ENCODE data around the gene NEK7. TPM values are rescaled to one million over a fixed set of nuclear protein-coding genes. Genes with fewer than 3 reads are reported as not detected.
A peak's percentile ranks its signal among the peaks of the same experiment; 100 is the strongest.

The NEK7 gene
- total and polyA plus RNA-seq, 2 of the 8 experiments (the other 6 are each of a cell fraction or from before 2014, with no cell fraction given): 5.1 to 10.0 TPM

DNA sequence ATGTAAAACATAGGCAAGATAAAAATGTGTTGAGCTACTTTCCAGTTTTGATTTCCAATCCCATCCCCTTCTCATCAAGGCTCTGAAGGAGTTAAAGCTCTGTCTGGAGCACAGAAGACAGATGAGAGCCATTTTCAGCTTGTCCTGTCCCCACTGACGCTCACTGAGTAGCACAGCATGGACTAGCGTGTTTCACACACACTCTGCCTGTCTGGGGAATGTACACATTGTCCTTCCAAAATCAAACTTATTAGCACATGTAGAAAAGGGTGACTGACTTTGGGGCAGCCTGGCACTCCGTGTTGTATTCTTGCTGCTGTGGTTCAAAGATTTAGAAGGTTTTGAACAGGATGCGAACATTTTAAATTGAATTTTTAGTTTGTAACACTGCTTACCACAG, 139.2 kb downstream of the NEK7 start:
- ChIA-PET POLR2A (ENCODE audit: partially characterized antibody) (no interaction called here), CTCF (ENCODE audit: partially characterized antibody) (interaction anchor here (0.6 to 0.9 kb wide), 3 partner anchors 8 to 71 kb away, joined by 3 to 5 read pairs (median 4); no protein-coding TSS in a partner anchor)
- Histone ChIP-seq H4K20me1 (replicated peaks in 1 of 2; ENCODE audit: control insufficient read depth in 1 of 2, insufficient read depth in 2 of 2, low read length in 2 of 2) (no peaks in the 10 kb centered on the region), H3K23ac (ENCODE audit: insufficient read length) (no peak overlapping the region), H4K91ac (replicated peaks; ENCODE audit: insufficient read length, low read length) (no peak overlapping the region), H4K5ac (ENCODE audit: insufficient read length, low read depth, low read length) (no peak overlapping the region), H3K36me3 (ENCODE audit: control insufficient read depth in 2 of 4, insufficient read depth in 4 of 4, low read length in 3 of 4) (no peaks in the 10 kb centered on the region), H2BK15ac (ENCODE audit: low read length) (no peak overlapping the region), H3K27me3 (replicated peaks in 1 of 4; ENCODE audit: control insufficient read depth in 3 of 4, extremely low read depth in 1 of 4, insufficient read depth in 3 of 4, low read length in 3 of 4) (no peaks in the 10 kb centered on the region), H3K4me1 (replicated peaks in 1 of 4; ENCODE audit: control insufficient read depth in 3 of 4, insufficient read depth in 4 of 4, low read length in 3 of 4) (peaks cover 0 to 3% (median under 1%) of the 10 kb centered on the region in 4 experiments; a peak in 6 of 7 replicates), H3K79me2 (ENCODE audit: control insufficient read depth in 1 of 2, insufficient read depth in 2 of 2, low read length in 2 of 2) (no peaks in the 10 kb centered on the region), H3K9me3 (ENCODE audit: insufficient read depth in 2 of 2, low read depth in 1 of 2, low read length in 1 of 2) (no peaks in the 10 kb centered on the region), H3K18ac (ENCODE audit: extremely low read depth, low read length) (0 out of 2 replicates have a peak overlapping the region, but pooled peaks have one; percentile 51), H3K56ac (replicated peaks; ENCODE audit: insufficient read length, low read depth, low read length) (no peak overlapping the region), H3K27ac (ENCODE audit: low read depth, low read length) (no peak overlapping the region), H3K14ac (ENCODE audit: insufficient read length) (no peak overlapping the region), H2BK12ac (ENCODE audit: low read depth, low read length) (no peak overlapping the region), H3K4me3 (ENCODE audit: extremely low read depth in 1 of 4, insufficient read depth in 2 of 4, low read depth in 3 of 4, low read length in 4 of 4) (no peak overlapping the region), H2AK5ac (ENCODE audit: low read depth, low read length) (no peak overlapping the region), H2AFZ (ENCODE audit: low read length) (no peak overlapping the region), H3K9ac (replicated peaks in 1 of 4; ENCODE audit: extremely low read depth in 1 of 4, low read depth in 3 of 4, low read length in 3 of 4) (no peak overlapping the region), H3K23me2 (ENCODE audit: low read depth, low read length) (no peaks in the 10 kb centered on the region), H3K4ac (replicated peaks; ENCODE audit: insufficient read length, low read depth, low read length) (no peak overlapping the region), H2BK20ac (ENCODE audit: low read length) (no peak overlapping the region), H3K79me1 (ENCODE audit: low read depth, low read length) (no peaks in the 10 kb centered on the region), H2BK5ac (ENCODE audit: low read depth, low read length) (no peak overlapping the region), H3K4me2 (ENCODE audit: insufficient read depth in 1 of 2, low read depth in 2 of 2, low read length in 2 of 2) (no peak overlapping the region), H4K8ac (ENCODE audit: extremely low read depth, insufficient read depth, low read length) (no peak overlapping the region), H2BK120ac (replicated peaks; ENCODE audit: low read depth, low read length) (no peak overlapping the region)
- DNase-seq (ENCODE audit: low read depth in 1 of 2, low spot score in 2 of 2): no peak
- FAIRE-seq: no peak
- 90% methylated on average over 4 of the region's 4 CpGs; no CpG with 5 or more reads in 1 of the 2 experiments for WGBS, 2 experiments (ENCODE audit: extremely low coverage in 1 of 2, insufficient coverage in 1 of 2, insufficient read length in 1 of 2, insufficient replicate concordance in 2 of 2, low coverage in 1 of 2, low lambda C conversion rate in 2 of 2, missing lambda C conversion rate in 1 of 2)
- TF ChIP-seq EZH2 (IDR thresholded peaks at IDR 0.05; ENCODE audit: low read depth, low read length, severe bottlenecking) (no peak), RAD21 (IDR thresholded peaks at IDR 0.05 in 1 of 2, conservative IDR thresholded peaks at IDR 0.05 in 1 of 2; ENCODE audit: low read depth in 2 of 2, low read length in 2 of 2) (no peak), JUND (IDR thresholded peaks at IDR 0.05; ENCODE audit: low read length) (no peak), EP300 (IDR thresholded peaks at IDR 0.05; ENCODE audit: borderline replicate concordance in 1 of 2, low read depth in 2 of 2, low read length in 2 of 2) (no peak), SIN3A (conservative IDR thresholded peaks at IDR 0.05 in 1 of 2, IDR thresholded peaks at IDR 0.05 in 1 of 2; ENCODE audit: low read depth in 1 of 2, low read length in 2 of 2) (no peak), RBBP5 (IDR thresholded peaks at IDR 0.05; ENCODE audit: borderline replicate concordance, low read depth, low read length) (no peak), BRCA1 (IDR thresholded peaks at IDR 0.05; ENCODE audit: low read depth, low read length) (no peak), NRF1 (IDR thresholded peaks at IDR 0.05; ENCODE audit: low read depth, low read length) (no peak)

Measured in H1 (cell line).